DOHH2 (cell line): ENCODE measurements around the gene HSPA4.

Experiments used
- H3F3A ChIP-seq: fragments of 200-600 bp; sonication (generic), shearing (Covaris generic); 2 replicates; pipeline ENCODE4 v1.6.0; 2016; ENCODE audit warnings: antibody characterized with exemption, mild to moderate bottlenecking; ENCODE audit not compliant: control insufficient read depth, insufficient read depth
- H3K27ac ChIP-seq: fragments of 200-600 bp; sonication (generic); 2 replicates; pipeline ENCODE4 v1.5.1; 2014; ENCODE audit warnings: low read depth, mild to moderate bottlenecking, low read length, moderate library complexity
- H3K27me3 ChIP-seq: fragments of 200-600 bp; sonication (generic); 2 replicates; pipeline ENCODE4 v1.6.1; 2014; ENCODE audit warnings: mild to moderate bottlenecking, low read length, mixed read lengths; ENCODE audit not compliant: control insufficient read depth
- H3K36me3 ChIP-seq: fragments of 200-600 bp; sonication (generic); 2 replicates; pipeline ENCODE4 v1.6.1; 2014; ENCODE audit warnings: mild to moderate bottlenecking, low read length, moderate library complexity, mixed read lengths; ENCODE audit not compliant: control insufficient read depth
- H3K4me1 ChIP-seq: fragments of 200-600 bp; sonication (generic); 2 replicates; pipeline ENCODE4 v1.6.1; 2014; ENCODE audit warnings: mild to moderate bottlenecking, low read length, mixed read lengths; ENCODE audit not compliant: control insufficient read depth
- H3K4me2 ChIP-seq: fragments of 200-600 bp; sonication (generic); 2 replicates; pipeline ENCODE4 v1.6.0; 2014; ENCODE audit warnings: mild to moderate bottlenecking, low read length, moderate library complexity
- H3K4me3 ChIP-seq: fragments of 200-600 bp; sonication (generic); 2 replicates; pipeline ENCODE4 v1.5.1; 2014; ENCODE audit warnings: mild to moderate bottlenecking, low read length, mixed read lengths
- H3K79me2 ChIP-seq: fragments of 200-600 bp; sonication (generic); 2 replicates; pipeline ENCODE4 v1.6.1; 2014; ENCODE audit warnings: mild to moderate bottlenecking, low read length, mixed read lengths; ENCODE audit not compliant: control insufficient read depth
- H3K9me2 ChIP-seq: fragments of 200-600 bp; sonication (generic); replicated peaks from 2 replicates; pipeline ENCODE4 v1.6.1; 2014; ENCODE audit warnings: mild to moderate bottlenecking, low read length, mixed read lengths; ENCODE audit not compliant: control insufficient read depth
- H3K9me3 ChIP-seq: fragments of 200-600 bp; sonication (generic); 2 replicates; pipeline ENCODE4 v1.6.1; 2014; ENCODE audit warnings: antibody characterized with exemption, low read length, mixed read lengths; ENCODE audit not compliant: control insufficient read depth, insufficient read depth
- H4K20me1 ChIP-seq: fragments of 200-600 bp; sonication (generic); 2 replicates; pipeline ENCODE4 v1.6.0; 2014; ENCODE audit warnings: low read depth, mild to moderate bottlenecking, antibody characterized with exemption, low read length, moderate library complexity; ENCODE audit not compliant: control insufficient read depth, insufficient read depth
- EZH2phosphoT487 ChIP-seq: fragments of 200-600 bp; sonication (generic); IDR thresholded peaks from 2 replicates; pipeline ENCODE4 v1.6.1; 2017; ENCODE audit warnings: borderline replicate concordance, mild to moderate bottlenecking, antibody characterized with exemption, low read length, moderate library complexity, mixed read lengths
- TF ChIP-seq, protein P1 (sequence below): fragments of 200-600 bp; sonication (generic); IDR thresholded peaks from one replicate; pipeline ENCODE4 v1.5.1; 2014; ENCODE audit warnings: antibody characterized with exemption, mild to moderate bottlenecking, low read depth, low read length; ENCODE audit not compliant: poor library complexity, severe bottlenecking

The HSPA4 gene

DNA sequence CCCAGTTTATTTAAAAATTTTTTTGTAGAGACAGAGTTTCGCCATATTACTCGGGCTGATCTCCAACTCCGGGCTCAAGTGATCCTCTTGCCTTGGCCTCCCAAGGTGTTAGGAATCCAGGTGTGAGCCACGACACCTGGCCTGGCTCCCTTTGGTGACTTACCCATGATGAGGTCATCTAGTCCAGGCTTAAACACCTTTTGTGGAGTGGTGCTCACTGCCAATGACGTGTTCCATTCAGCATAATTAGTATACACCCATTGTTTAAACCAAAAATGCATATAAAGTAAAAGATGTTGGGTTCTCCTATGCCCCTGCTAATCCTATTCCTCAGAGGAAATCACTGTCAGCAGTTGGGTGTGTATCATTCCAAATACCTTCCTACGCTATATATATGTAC, 91.0 kb downstream of the HSPA4 start:
- Histone ChIP-seq H4K20me1 (no peaks in the 10 kb centered on the region), H3F3A (no peaks in the 10 kb centered on the region), H3K4me1 (no peaks in the 10 kb centered on the region), H3K9me3 (peaks cover 6% of the 10 kb centered on the region), H3K27me3 (no peaks in the 10 kb centered on the region), H3K4me3 (no peak overlapping the region), H3K9me2 (no peaks in the 10 kb centered on the region), H3K79me2 (no peaks in the 10 kb centered on the region), H3K4me2 (no peak overlapping the region), H3K36me3 (no peaks in the 10 kb centered on the region), H3K27ac (no peak overlapping the region)
- no peak for TF ChIP-seq EZH2phosphoT487
- TF ChIP-seq, protein P1, sequence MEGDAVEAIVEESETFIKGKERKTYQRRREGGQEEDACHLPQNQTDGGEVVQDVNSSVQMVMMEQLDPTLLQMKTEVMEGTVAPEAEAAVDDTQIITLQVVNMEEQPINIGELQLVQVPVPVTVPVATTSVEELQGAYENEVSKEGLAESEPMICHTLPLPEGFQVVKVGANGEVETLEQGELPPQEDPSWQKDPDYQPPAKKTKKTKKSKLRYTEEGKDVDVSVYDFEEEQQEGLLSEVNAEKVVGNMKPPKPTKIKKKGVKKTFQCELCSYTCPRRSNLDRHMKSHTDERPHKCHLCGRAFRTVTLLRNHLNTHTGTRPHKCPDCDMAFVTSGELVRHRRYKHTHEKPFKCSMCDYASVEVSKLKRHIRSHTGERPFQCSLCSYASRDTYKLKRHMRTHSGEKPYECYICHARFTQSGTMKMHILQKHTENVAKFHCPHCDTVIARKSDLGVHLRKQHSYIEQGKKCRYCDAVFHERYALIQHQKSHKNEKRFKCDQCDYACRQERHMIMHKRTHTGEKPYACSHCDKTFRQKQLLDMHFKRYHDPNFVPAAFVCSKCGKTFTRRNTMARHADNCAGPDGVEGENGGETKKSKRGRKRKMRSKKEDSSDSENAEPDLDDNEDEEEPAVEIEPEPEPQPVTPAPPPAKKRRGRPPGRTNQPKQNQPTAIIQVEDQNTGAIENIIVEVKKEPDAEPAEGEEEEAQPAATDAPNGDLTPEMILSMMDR: no peak

DNA sequence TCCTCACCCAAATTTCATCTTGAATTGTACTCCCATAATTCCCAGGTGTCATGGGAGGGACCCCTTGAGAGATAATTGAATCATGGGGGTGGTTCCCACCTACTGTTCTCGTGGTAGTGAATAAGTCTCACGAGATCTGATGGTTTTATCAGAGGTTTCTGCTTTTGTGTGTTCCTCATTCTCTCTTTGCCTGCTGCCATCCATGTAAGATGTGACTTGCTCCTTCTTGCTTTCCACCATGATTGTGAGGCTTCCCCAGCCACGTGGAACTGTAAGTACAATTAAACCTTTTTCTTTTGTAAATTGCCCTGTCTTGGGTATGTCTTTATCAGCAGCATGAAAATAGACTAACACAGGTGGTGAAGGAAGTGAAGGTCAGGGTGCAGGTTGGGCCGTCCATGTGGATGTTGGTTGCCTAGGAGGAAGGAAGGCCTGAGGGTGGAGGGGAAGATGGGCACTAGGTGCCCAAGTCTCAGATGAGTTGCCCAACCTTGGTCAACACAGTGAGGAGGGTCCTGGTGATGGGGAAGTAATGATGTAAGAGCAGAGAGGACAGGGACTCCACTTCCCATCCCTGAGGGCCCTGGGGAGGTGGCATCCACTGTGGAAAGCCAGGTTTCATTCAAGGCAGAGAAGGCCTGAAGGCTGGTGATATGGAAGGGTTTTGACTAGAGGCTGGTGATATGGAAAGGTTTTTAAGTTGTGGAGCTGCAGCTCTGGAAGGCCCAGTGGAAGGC, 92.6 kb downstream of the HSPA4 start:
- H3K4me1 ChIP-seq: no peaks in the 10 kb centered on the region
- H4K20me1 ChIP-seq: no peaks in the 10 kb centered on the region
- no peaks in the 10 kb centered on the region for H3F3A ChIP-seq
- H3K36me3 ChIP-seq: no peaks in the 10 kb centered on the region
- no peaks in the 10 kb centered on the region for H3K79me2 ChIP-seq
- H3K9me3 ChIP-seq: peaks cover 6% of the 10 kb centered on the region
- no peak overlapping the region for H3K4me2 ChIP-seq
- no peaks in the 10 kb centered on the region for H3K27me3 ChIP-seq
- TF ChIP-seq, protein P1: no peak
- TF ChIP-seq EZH2phosphoT487: no peak
- no peaks in the 10 kb centered on the region for H3K9me2 ChIP-seq
- H3K4me3 ChIP-seq: no peak overlapping the region
- H3K27ac ChIP-seq: no peak overlapping the region

DNA sequence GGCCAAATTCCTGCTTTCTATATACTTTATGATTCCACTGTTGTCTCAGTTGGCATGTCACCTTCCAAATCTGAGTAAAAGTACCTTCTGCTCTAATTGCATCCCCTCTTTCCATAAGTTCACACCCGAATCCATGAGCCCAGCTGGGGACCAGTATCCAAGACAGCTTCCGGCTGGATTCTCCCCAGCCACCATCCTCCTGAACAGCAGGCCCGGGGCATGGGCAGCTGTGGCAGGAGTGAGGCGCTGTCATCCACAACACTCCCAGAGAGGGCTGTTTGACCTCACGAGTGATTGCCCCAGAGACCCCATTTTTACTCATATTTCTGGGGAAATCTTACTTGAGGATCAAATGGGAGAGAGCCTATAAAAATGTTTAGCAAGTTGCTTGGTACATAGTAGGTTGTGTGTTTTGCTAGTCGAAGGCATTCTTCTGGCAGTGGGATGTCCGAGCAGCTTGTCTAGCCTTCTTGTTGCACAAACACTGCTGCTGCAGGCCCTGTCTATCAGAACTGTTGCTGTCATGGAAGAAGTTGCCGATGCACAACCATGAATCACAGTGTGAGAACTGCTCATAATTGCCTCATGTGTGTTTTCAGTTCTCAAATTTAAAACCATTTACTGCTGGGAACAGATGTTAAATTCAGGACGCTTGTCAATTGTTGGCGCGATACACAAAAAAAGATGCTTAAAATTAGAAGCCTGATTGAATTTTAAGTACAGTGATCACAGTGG, 93.8 kb downstream of the HSPA4 start:
- H3K36me3 ChIP-seq: no peaks in the 10 kb centered on the region
- H3K4me2 ChIP-seq: no peak overlapping the region
- H3K9me3 ChIP-seq: peaks cover 6% of the 10 kb centered on the region
- H4K20me1 ChIP-seq: no peaks in the 10 kb centered on the region
- no peak overlapping the region for H3K27ac ChIP-seq
- no peak overlapping the region for H3K4me3 ChIP-seq
- H3K4me1 ChIP-seq: no peaks in the 10 kb centered on the region
- no peaks in the 10 kb centered on the region for H3K9me2 ChIP-seq
- TF ChIP-seq EZH2phosphoT487: no peak
- TF ChIP-seq, protein P1: no peak
- no peaks in the 10 kb centered on the region for H3F3A ChIP-seq
- no peaks in the 10 kb centered on the region for H3K79me2 ChIP-seq
- no peaks in the 10 kb centered on the region for H3K27me3 ChIP-seq
